TTC549 (cell line): ENCODE results near the gene ZNF326.

Experiments used
- FAIRE-seq: peaks from 2 replicates; lab custom pipeline; 2012; peaks lifted over from hg19 to GRCh38; lab: Jason Lieb, UNC

The ZNF326 gene

DNA sequence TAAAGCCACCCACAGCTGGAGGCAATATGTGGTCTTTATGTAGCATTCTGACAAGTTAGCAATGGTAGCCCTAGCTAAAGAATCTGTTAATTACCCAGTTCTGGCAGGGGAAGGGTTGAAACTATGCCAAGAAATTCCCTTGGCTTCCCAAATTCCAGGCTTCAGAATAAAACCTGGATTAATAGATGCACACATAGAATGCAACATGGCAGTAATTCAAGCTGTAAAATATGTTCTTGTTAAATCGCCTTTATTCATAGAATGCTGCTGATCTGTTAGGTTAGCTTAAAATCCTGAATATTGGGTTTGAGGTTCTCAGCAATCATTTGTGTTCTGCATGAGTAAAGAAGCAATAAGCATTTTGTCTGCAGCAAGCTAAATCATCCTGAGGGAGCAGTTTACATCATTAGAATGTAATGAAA is 80.1 kb downstream of the ZNF326 start:
- no peak for FAIRE-seq

DNA sequence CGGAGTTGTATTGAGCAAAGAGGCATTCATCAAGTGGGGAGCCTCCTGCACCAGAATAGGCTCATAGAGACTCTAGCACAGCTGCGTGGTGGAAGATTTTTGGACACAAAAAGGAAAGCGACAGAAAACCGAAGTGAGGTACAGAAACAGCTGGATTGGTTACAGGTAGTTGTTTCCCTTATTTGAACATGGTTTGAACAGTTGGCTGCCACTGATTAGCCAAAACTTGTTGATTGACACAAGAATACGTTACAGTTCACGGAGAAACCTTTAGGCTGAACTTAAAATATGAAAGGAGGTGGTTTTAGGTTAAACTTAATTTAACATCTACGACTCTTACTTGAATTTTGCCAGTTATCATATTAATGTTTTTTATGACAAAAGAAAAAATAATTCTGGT is 89.1 kb downstream of the ZNF326 start:
- FAIRE-seq = no peak
